Fibroblast of lung (primary cell): ENCODE data around the gene SLC28A3.

Experiments
- CTCF ChIP-seq, 2 donors: IDR thresholded peaks in 1 of 2; conservative IDR thresholded peaks in 1 of 2; 1 replicate in 1 of 2; 2 replicates in 1 of 2; pipeline ENCODE4 v1.5.1; 2011 to 2012; ENCODE audit warnings: low read length in 2 of 2, control low read depth in 1 of 2, inconsistent platforms in 1 of 2, low read depth in 1 of 2, mild to moderate bottlenecking in 1 of 2
- EZH2 ChIP-seq: IDR thresholded peaks from 2 replicates; pipeline ENCODE4 v1.5.1; 2012; ENCODE audit warnings: low read length, control low read depth, mild to moderate bottlenecking; ENCODE audit errors: missing control alignments

GRCh38 chr9:84228130-84228720 lies 112.3 kb downstream of the SLC28A3 start:
- TF ChIP-seq CTCF (conservative IDR thresholded peaks at IDR 0.05 in 1 of 2, IDR thresholded peaks at IDR 0.05 in 1 of 2; ENCODE audit: low read depth in 1 of 2, low read length in 2 of 2) (no peak), EZH2 (no peak)
